Endothelial cell of umbilical vein (primary cell): ENCODE results near the gene RIGI.

Experiments used
- CTCF ChIP-seq, 2 donors: IDR thresholded peaks; 1 replicate in 1 of 2; 2 replicates in 1 of 2; pipeline ENCODE4 v1.5.1; 2011; ENCODE audit warnings: low read length in 2 of 2, mild to moderate bottlenecking in 2 of 2, moderate library complexity in 2 of 2, control low read depth in 1 of 2, inconsistent platforms in 1 of 2, low read depth in 1 of 2; ENCODE audit not compliant: insufficient read depth in 1 of 2; ENCODE audit errors: extremely low read depth in 1 of 2
- FOS ChIP-seq: IDR thresholded peaks from 2 replicates; pipeline ENCODE4 v1.6.1; 2011; ENCODE audit warnings: mild to moderate bottlenecking, low read length, moderate library complexity, borderline replicate concordance; ENCODE audit not compliant: insufficient read depth
- MAX ChIP-seq: IDR thresholded peaks from 2 replicates; pipeline ENCODE4 v1.6.1; 2011; ENCODE audit not compliant: insufficient read depth, insufficient read length

- no peak for TF ChIP-seq CTCF (IDR thresholded peaks at IDR 0.05; ENCODE audit: extremely low read depth in 1 of 2, insufficient read depth in 1 of 2, low read depth in 1 of 2, low read length in 2 of 2)
- no peak for TF ChIP-seq MAX
- no peak for TF ChIP-seq FOS
Observed at GRCh38 chr9:32551276-32552051, 25.5 kb upstream of the RIGI start.
